ENCODE measurements around the gene LAMB4. TPM values are rescaled to one million over a fixed set of nuclear protein-coding genes. Genes with fewer than 3 reads are reported as not detected.

The LAMB4 gene
- total RNA-seq, 1 donor from 2014 or later = not detected

- Histone ChIP-seq H3K27ac (no peak overlapping the region), H3K36me3 (no peaks in the 10 kb centered on the region), H3K4me1 (no peaks in the 10 kb centered on the region), H3K4me3 (no peak overlapping the region), H3K27me3 (no peaks in the 10 kb centered on the region), H3K9me3 (no peaks in the 10 kb centered on the region)
- no peak for DNase-seq (ENCODE audit: low spot score in 2 of 2)
- no peak for TF ChIP-seq CTCF (IDR thresholded peaks at IDR 0.05)
- intact Hi-C loops (cut with DNase I) = no loop called here
Observed at GRCh38 chr7:108156897-108157605, 26.9 kb upstream of the LAMB4 start.

- no peak for DNase-seq (ENCODE audit: low spot score in 2 of 2)
- no peak overlapping the region for H3K4me3 ChIP-seq
- no peaks in the 10 kb centered on the region for H3K4me1 ChIP-seq
- H3K27me3 ChIP-seq = no peaks in the 10 kb centered on the region
- no peak for TF ChIP-seq CTCF (IDR thresholded peaks at IDR 0.05)
- intact Hi-C loops (cut with DNase I) = no loop called here
- no peaks in the 10 kb centered on the region for H3K9me3 ChIP-seq
- no peaks in the 10 kb centered on the region for H3K36me3 ChIP-seq
- H3K27ac ChIP-seq = no peak overlapping the region
Observed at GRCh38 chr7:108152198-108152597, 22.0 kb upstream of the LAMB4 start.

- no peaks in the 10 kb centered on the region for H3K36me3 ChIP-seq
- DNase-seq (ENCODE audit: low spot score in 2 of 2) = no peak
- H3K9me3 ChIP-seq = no peaks in the 10 kb centered on the region
- intact Hi-C loops (cut with DNase I) = loop anchor here (5.0 kb wide), 2 partner anchors 148 to 273 kb away; partner anchors contain the start of gene LAMB1
- no peak overlapping the region for H3K4me3 ChIP-seq
- TF ChIP-seq CTCF (IDR thresholded peaks at IDR 0.05) = no peak
- H3K27me3 ChIP-seq = no peaks in the 10 kb centered on the region
- H3K27ac ChIP-seq = no peak overlapping the region
- no peaks in the 10 kb centered on the region for H3K4me1 ChIP-seq
Observed at GRCh38 chr7:108149908-108150307, 19.7 kb upstream of the LAMB4 start.

- Histone ChIP-seq H3K27ac (no peak overlapping the region), H3K36me3 (no peaks in the 10 kb centered on the region), H3K9me3 (no peaks in the 10 kb centered on the region), H3K4me1 (no peaks in the 10 kb centered on the region), H3K27me3 (no peaks in the 10 kb centered on the region), H3K4me3 (no peak overlapping the region)
- DNase-seq (ENCODE audit: low spot score in 2 of 2) = no peak
- intact Hi-C loops (cut with DNase I) = loop anchor here (5.0 kb wide), 2 partner anchors 147 to 272 kb away; partner anchors contain the start of gene LAMB1
- TF ChIP-seq CTCF (IDR thresholded peaks at IDR 0.05) = no peak
Observed at GRCh38 chr7:108149119-108149518, 19.0 kb upstream of the LAMB4 start.

GRCh38 chr7:108147031-108147563 lies 16.9 kb upstream of the LAMB4 start:
- Histone ChIP-seq H3K27ac (no peak overlapping the region), H3K27me3 (no peaks in the 10 kb centered on the region), H3K9me3 (no peaks in the 10 kb centered on the region), H3K4me3 (no peak overlapping the region), H3K4me1 (no peaks in the 10 kb centered on the region), H3K36me3 (no peaks in the 10 kb centered on the region)
- DNase-seq (ENCODE audit: low spot score in 2 of 2) = no peak
- intact Hi-C loops (cut with DNase I) = loop anchor here (5.0 kb wide), 2 partner anchors 145 to 270 kb away; partner anchors contain the start of gene LAMB1
- TF ChIP-seq CTCF (IDR thresholded peaks at IDR 0.05) = no peak
